Testis (tissue), 3 donors: ENCODE measurements around the gene PHACTR4. TPM values are rescaled to one million over a fixed set of nuclear protein-coding genes. Genes with fewer than 3 reads are reported as not detected.
"Not testable (repeated sequence)": the region's sequence is repeated elsewhere in the genome, so short reads cannot be mapped to it uniquely, and the experiment has no call there.

ENCODE experiments used
- DNase-seq: peaks from one replicate; pipeline ENCODE4 v3.0.0-alpha.2; 2019
- H3K27ac ChIP-seq, 2 donors: fragments of 200-600 bp; sonication (generic); one replicate each; pipeline ENCODE4 v1.5.1; 2019
- H3K27me3 ChIP-seq: fragments of 200-600 bp; sonication (generic); one replicate; pipeline ENCODE4 v1.5.1; 2019
- H3K36me3 ChIP-seq: fragments of 200-600 bp; sonication (generic); one replicate; pipeline ENCODE4 v1.5.1; 2017; ENCODE audit warnings: low read depth; ENCODE audit errors: missing control alignments
- H3K4me1 ChIP-seq: fragments of 200-600 bp; sonication (generic); one replicate; pipeline ENCODE4 v1.5.1; 2019
- H3K4me3 ChIP-seq, 2 donors: fragments of 200-600 bp; sonication (generic); one replicate each; pipeline ENCODE4 v1.5.1; 2017 to 2019
- H3K9me3 ChIP-seq: fragments of 200-600 bp; sonication (generic); one replicate; pipeline ENCODE4 v1.5.1; 2017
- CTCF ChIP-seq, 3 experiments: fragments of 450-650 bp in 2 of 3; fragments of 200-600 bp in 1 of 3; sonication (generic) in 1 of 3; IDR thresholded peaks; one replicate each; pipeline ENCODE4 v1.5.1; 2016 to 2019; ENCODE audit warnings: antibody characterized with exemption in 3 of 3, mild to moderate bottlenecking in 2 of 3, moderate library complexity in 1 of 3
- POLR2A ChIP-seq: fragments of 450-650 bp; IDR thresholded peaks from one replicate; pipeline ENCODE4 v1.6.1; 2017; ENCODE audit warnings: antibody characterized with exemption, mild to moderate bottlenecking, moderate library complexity
- WGBS, 2 donors: methylation state at CpG; one replicate each; pipeline ENCODE4 v1.1.5; 2018; 5-methylcytosine and 5-hydroxymethylcytosine counted together
- intact Hi-C: fragments of 100-400 bp; cut with DNase I; formaldehyde crosslinking; loops from one replicate; pipeline ENCODE4 v1.15.1; 2023; ENCODE audit warnings: low total_unique reads
- polyA plus RNA-seq: library from polyadenylated mRNA; stranded (reverse); fragments of 350-450 nt; fragmentation: Illumina TruSeq; extraction: RNeasy Lipid Tissue Mini Kit (QIAGEN cat#74804); gene quantifications from one replicate; pipeline ENCODE4 v1.2.3, GENCODE V29; 2014; ENCODE audit warnings: low read depth, low replicate concordance; ENCODE audit not compliant: insufficient read depth
- total RNA-seq, 2 donors: library from RNA; depleted of rRNA; stranded (reverse); fragments of >200 nt; gene quantifications; one replicate each; pipeline ENCODE4 v1.2.3, GENCODE V29; 2016

The PHACTR4 gene
- total and polyA plus RNA-seq, 3 donors from 2014 or later = 33.1 to 51.8 (median 40.9) TPM

GRCh38 chr1:28535180-28535579 is 165.6 kb downstream of the PHACTR4 start:
- no peaks in the 10 kb centered on the region for H3K4me1 ChIP-seq
- H3K9me3 ChIP-seq = no peaks in the 10 kb centered on the region
- H3K27me3 ChIP-seq = no peaks in the 10 kb centered on the region
- no peak for TF ChIP-seq CTCF (IDR thresholded peaks at IDR 0.05)
- TF ChIP-seq POLR2A = no peak
- no peak for DNase-seq
- H3K4me3 ChIP-seq = no peak overlapping the region
- intact Hi-C loops = no loop called here
- no peaks in the 10 kb centered on the region for H3K36me3 ChIP-seq
- no peak overlapping the region for H3K27ac ChIP-seq
- WGBS, 2 donors = 92 to 93% methylated on average over 3 to 6 of the region's 6 CpGs

DNA sequence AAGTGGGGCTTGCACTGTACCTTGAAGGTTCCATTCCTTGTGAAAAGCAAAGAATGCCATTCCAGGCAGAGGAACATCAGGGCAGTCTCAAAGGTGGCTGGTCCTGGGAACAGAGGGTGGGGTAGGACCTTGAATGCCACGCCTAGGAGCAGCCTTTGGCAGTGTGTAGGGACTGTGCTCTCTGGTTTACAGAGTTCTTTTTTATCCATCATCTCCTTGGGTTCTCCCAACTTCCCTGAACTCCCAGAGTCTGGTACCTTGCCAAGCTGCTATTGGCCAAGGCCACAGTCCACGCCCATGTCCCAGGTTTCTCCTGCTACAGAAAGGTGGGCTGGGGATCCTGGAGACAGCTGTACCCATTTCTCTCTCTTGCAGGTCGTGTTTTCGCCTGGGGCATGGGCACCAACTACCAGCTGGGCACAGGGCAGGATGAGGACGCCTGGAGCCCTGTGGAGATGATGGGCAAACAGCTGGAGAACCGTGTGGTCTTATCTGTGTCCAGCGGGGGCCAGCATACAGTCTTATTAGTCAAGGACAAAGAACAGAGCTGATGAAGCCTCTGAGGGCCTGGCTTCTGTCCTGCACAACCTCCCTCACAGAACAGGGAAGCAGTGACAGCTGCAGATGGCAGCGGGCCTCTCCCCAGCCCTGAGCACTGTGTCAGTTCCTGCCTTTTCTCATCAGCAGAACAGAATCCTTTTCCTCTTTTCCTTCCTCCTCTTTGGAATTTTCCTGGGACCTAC is 168.1 kb downstream of the PHACTR4 start:
- Histone ChIP-seq H3K9me3 (no peaks in the 10 kb centered on the region), H3K27ac (no peak overlapping the region), H3K4me3 (no peak overlapping the region), H3K36me3 (no peaks in the 10 kb centered on the region), H3K4me1 (no peaks in the 10 kb centered on the region), H3K27me3 (no peaks in the 10 kb centered on the region)
- TF ChIP-seq POLR2A (no peak), CTCF (IDR thresholded peaks at IDR 0.05) (no peak)
- intact Hi-C loops = no loop called here
- 52 to 57% methylated on average over 3 to 8 of the region's 8 CpGs for WGBS, 2 donors
- no peak for DNase-seq

DNA sequence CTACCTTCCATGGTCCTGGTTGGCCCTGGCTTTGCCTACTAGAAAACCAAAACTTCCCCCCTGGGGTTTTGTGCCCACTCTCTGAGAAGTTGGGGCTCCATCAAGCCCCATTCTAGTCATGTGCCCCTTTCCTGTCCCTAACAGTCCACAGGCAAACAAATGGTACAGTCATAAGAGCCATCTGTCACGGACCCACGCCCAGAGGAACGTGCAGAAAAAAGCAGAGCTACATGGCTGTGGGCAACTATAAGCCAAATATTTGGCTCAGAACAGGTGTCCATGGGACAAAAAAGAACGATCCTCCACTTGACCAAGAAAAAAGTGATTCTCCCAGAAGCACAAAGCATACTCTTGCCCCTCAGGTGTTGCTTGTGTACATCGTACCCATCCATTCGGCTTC is 168.7 kb downstream of the PHACTR4 start:
- H3K27me3 ChIP-seq = no peaks in the 10 kb centered on the region
- H3K36me3 ChIP-seq = no peaks in the 10 kb centered on the region
- H3K4me3 ChIP-seq = no peak overlapping the region
- TF ChIP-seq POLR2A (no peak), CTCF (IDR thresholded peaks at IDR 0.05) (no peak)
- H3K27ac ChIP-seq = no peak overlapping the region
- no peak for DNase-seq
- intact Hi-C loops = no loop called here
- H3K4me1 ChIP-seq = no peaks in the 10 kb centered on the region
- WGBS, 2 donors = 77 to 85% methylated on average over 6 of the region's 6 CpGs
- no peaks in the 10 kb centered on the region for H3K9me3 ChIP-seq

- no peaks in the 10 kb centered on the region for H3K4me1 ChIP-seq
- no peaks in the 10 kb centered on the region for H3K27me3 ChIP-seq
- H3K4me3 ChIP-seq = no peak overlapping the region
- WGBS, 2 donors = 95 to 97% methylated on average over 7 of the region's 7 CpGs
- H3K9me3 ChIP-seq = no peaks in the 10 kb centered on the region
- no peak overlapping the region for H3K27ac ChIP-seq
- DNase-seq = no peak
- no peaks in the 10 kb centered on the region for H3K36me3 ChIP-seq
- intact Hi-C loops = no loop called here
- no peak for TF ChIP-seq POLR2A
- TF ChIP-seq CTCF (IDR thresholded peaks at IDR 0.05) = no peak
Observed at GRCh38 chr1:28540651-28541050, 171.1 kb downstream of the PHACTR4 start.

DNA sequence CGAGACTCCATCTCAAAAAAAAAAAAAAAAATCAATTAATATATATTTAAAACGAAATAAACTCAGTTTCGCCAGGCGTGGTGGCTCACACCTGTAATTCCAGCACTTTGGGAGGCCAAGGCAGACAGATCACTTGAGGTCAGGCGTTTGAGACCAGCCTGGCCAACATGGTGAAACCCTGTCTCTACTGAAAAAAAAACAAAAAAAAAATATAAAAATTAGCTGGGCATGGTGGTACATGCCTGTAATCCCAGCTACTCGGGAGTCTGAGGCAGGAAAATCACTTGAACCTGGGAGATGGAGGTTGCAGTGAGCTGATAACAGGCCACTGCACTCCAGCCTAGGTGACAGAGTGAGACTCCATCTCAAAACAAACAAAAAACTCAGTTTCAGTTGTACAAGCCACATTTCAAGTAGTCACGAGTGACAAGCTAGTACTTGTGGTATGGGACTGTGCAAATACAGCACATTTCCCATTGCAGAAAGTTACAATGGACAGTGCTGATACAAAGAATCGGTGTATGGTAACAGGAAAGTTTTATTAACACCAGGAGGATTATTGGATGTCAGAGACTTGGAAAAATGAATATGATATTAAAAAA is 172.0 kb downstream of the PHACTR4 start:
- H3K9me3 ChIP-seq, H3K4me3 ChIP-seq, DNase-seq, H3K36me3 ChIP-seq, H3K4me1 ChIP-seq, H3K27me3 ChIP-seq, intact Hi-C loops, H3K27ac ChIP-seq: not testable (repeated sequence)
- WGBS, 2 donors = 89 to 92% methylated on average over 8 of the region's 8 CpGs
